Coronary artery (tissue), 2 donors: Measurements from ENCODE around the gene MSI1.

ENCODE experiments used
- DNase-seq: peaks from one replicate; pipeline ENCODE4 v3.0.0-alpha.2; 2017; ENCODE audit warnings: low spot score
- H3K27ac ChIP-seq, 2 donors: fragments of 200-600 bp; sonication (generic); one replicate each; pipeline ENCODE4 v1.5.1; 2016 to 2019
- H3K4me3 ChIP-seq: fragments of 200-600 bp; sonication (generic); 2 replicates; pipeline ENCODE4 v1.5.1; 2016; ENCODE audit warnings: mild to moderate bottlenecking, moderate library complexity
- CTCF ChIP-seq: fragments of 200-600 bp; sonication (generic); IDR thresholded peaks from one replicate; pipeline ENCODE4 v1.5.1; 2019; ENCODE audit warnings: antibody characterized with exemption

MSI1 gene

GRCh38 chr12:120406553-120406952 lies 37.6 kb upstream of the MSI1 start:
- TF ChIP-seq CTCF = no peak
- Histone ChIP-seq H3K27ac (no peak overlapping the region), H3K4me3 (no peak overlapping the region)
- DNase-seq = no peak

GRCh38 chr12:120406069-120406468 lies 37.1 kb upstream of the MSI1 start:
- no peak overlapping the region for H3K4me3 ChIP-seq
- no peak overlapping the region for H3K27ac ChIP-seq
- DNase-seq = no peak
- TF ChIP-seq CTCF = no peak

- no peak overlapping the region for H3K4me3 ChIP-seq
- no peak for DNase-seq
- TF ChIP-seq CTCF = no peak
Measured at GRCh38 chr12:120404271-120404670, 35.3 kb upstream of the MSI1 start.

GRCh38 chr12:120403869-120404268 lies 34.9 kb upstream of the MSI1 start:
- DNase-seq = no peak
- Histone ChIP-seq H3K4me3 (no peak overlapping the region), H3K27ac (no peak overlapping the region)
- no peak for TF ChIP-seq CTCF

More at GRCh38 chr12:120404271-120404670, 35.3 kb upstream of the MSI1 start:
- no peak overlapping the region for H3K27ac ChIP-seq

GRCh38 chr12:120402217-120402616 lies 33.3 kb upstream of the MSI1 start:
- H3K27ac ChIP-seq = no peak overlapping the region
- no peak for TF ChIP-seq CTCF
- DNase-seq = no peak
- no peak overlapping the region for H3K4me3 ChIP-seq

GRCh38 chr12:120399531-120399930 lies 30.6 kb upstream of the MSI1 start:
- no peak for DNase-seq
- Histone ChIP-seq H3K4me3 (no peak overlapping the region), H3K27ac (no peak overlapping the region)
- TF ChIP-seq CTCF = no peak

GRCh38 chr12:120397824-120398540 lies 29.0 kb upstream of the MSI1 start:
- no peak for DNase-seq
- Histone ChIP-seq H3K4me3 (no peak overlapping the region), H3K27ac (no peak overlapping the region)
- no peak for TF ChIP-seq CTCF
